SHP77 (cell line): ENCODE measurements around the gene TOPAZ1.
"Not testable (repeated sequence)": the region's sequence is repeated elsewhere in the genome, so short reads cannot be mapped to it uniquely, and the experiment has no call there.

Experiments used
- DNase-seq, 2 experiments: peaks; one replicate each; lab custom pipeline; 2025; lab: John Stamatoyannopoulos, UW

Gene TOPAZ1

GRCh38 chr3:44330444-44330843, 88.8 kb downstream of the TOPAZ1 start:
- DNase-seq, result no peak

- DNase-seq, result no peak
Measured at GRCh38 chr3:44334326-44334725, 92.6 kb downstream of the TOPAZ1 start.

GRCh38 chr3:44337248-44337785, 95.6 kb downstream of the TOPAZ1 start:
- no peak for DNase-seq

GRCh38 chr3:44338010-44338827, 96.5 kb downstream of the TOPAZ1 start, which contains the start of gene TCAIM:
TSS of gene TCAIM (plus strand) at chr3:44338766. CDS start at chr3:44354783, 16,017 bp downstream.
- DNase-seq, result peak; percentile 93 to 97

- no peak for DNase-seq
Measured at GRCh38 chr3:44338828-44339127, 97.1 kb downstream of the TOPAZ1 start.

GRCh38 chr3:44339181-44340057, 97.7 kb downstream of the TOPAZ1 start:
- DNase-seq, result no peak

- no peak for DNase-seq
Measured at GRCh38 chr3:44340058-44340395, 98.3 kb downstream of the TOPAZ1 start.

GRCh38 chr3:44342176-44342790, 100.6 kb downstream of the TOPAZ1 start:
- no peak for DNase-seq

GRCh38 chr3:44343421-44343820, 101.7 kb downstream of the TOPAZ1 start:
- DNase-seq, result no peak

- DNase-seq, result not testable (repeated sequence)
Measured at GRCh38 chr3:44346590-44346989, 104.9 kb downstream of the TOPAZ1 start.

- DNase-seq, result no peak
Measured at GRCh38 chr3:44348993-44349392, 107.3 kb downstream of the TOPAZ1 start.

GRCh38 chr3:44353355-44353924, 111.8 kb downstream of the TOPAZ1 start:
- DNase-seq, result no peak

- DNase-seq, result peak; percentile 63 to 71
Measured at GRCh38 chr3:44355362-44356033, 113.8 kb downstream of the TOPAZ1 start.

- no peak for DNase-seq
Measured at GRCh38 chr3:44359146-44359751, 117.6 kb downstream of the TOPAZ1 start.

GRCh38 chr3:44363591-44363990, 121.9 kb downstream of the TOPAZ1 start:
- no peak for DNase-seq

GRCh38 chr3:44365952-44366351, 124.3 kb downstream of the TOPAZ1 start:
- no peak for DNase-seq

- no peak for DNase-seq
Measured at GRCh38 chr3:44375450-44375849, 133.8 kb downstream of the TOPAZ1 start.
